ENCODE data around the gene MTHFSD. TPM values are rescaled to one million over a fixed set of nuclear protein-coding genes. Genes with fewer than 3 reads are reported as not detected.

MTHFSD gene
- total and polyA plus RNA-seq, 10 of the 15 experiments (the other 5 are each of a cell fraction or from before 2014, with no cell fraction given): 2.2 to 24.5 (median 18.1) TPM

DNA sequence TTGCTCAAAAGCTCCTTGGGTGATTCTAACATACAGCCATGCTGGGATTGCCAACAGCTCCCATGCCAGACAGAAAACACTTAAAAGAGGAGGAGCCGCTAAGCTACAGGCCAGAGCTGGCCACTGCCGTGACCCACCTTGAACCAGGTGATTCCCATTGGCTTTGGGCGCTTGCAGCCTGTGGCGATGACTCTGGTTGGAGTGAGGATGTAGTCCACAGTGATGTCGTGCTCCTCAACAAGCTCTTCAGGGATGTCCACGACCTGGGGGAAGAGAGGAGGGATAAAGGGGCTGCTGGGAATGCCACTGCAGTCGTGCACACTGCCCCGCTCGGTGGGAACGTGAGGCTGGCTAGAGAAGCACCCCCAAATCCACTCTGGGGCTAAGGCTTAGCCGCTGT lies 13.5 kb downstream of the MTHFSD start (continued):
- TF ChIP-seq, protein P1, sequence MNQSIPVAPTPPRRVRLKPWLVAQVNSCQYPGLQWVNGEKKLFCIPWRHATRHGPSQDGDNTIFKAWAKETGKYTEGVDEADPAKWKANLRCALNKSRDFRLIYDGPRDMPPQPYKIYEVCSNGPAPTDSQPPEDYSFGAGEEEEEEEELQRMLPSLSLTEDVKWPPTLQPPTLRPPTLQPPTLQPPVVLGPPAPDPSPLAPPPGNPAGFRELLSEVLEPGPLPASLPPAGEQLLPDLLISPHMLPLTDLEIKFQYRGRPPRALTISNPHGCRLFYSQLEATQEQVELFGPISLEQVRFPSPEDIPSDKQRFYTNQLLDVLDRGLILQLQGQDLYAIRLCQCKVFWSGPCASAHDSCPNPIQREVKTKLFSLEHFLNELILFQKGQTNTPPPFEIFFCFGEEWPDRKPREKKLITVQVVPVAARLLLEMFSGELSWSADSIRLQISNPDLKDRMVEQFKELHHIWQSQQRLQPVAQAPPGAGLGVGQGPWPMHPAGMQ (IDR thresholded peaks at IDR 0.05; ENCODE audit: borderline replicate concordance): no peak
- TF ChIP-seq ETV6 (conservative IDR thresholded peaks at IDR 0.05 in 1 of 2, IDR thresholded peaks at IDR 0.05 in 1 of 2; ENCODE audit: borderline replicate concordance in 1 of 2, low read depth in 1 of 2) (no peak), KDM1A (IDR thresholded peaks at IDR 0.05; ENCODE audit: borderline replicate concordance) (no peak), BACH1 (IDR thresholded peaks at IDR 0.05; ENCODE audit: borderline replicate concordance) (no peak)

DNA sequence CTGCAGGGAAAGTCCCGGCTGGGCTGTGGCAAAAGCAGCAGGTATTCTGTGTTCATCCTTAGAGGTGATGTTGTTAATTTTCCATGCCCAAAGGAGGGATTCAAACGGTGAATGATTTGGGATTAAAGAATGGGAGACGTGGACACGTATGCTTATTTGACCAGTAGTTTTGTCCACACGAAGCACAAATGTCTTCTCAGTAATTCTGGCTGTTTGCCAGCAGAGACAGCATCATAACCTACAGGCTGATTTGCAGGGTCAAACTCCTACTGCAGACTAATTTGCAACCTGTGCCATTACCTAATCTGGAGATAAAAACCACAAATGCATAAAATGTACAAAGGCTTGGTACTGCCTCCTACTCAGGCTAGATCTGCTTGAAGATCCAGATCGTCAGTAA lies 14.1 kb downstream of the MTHFSD start:
- 76% methylated on average over 6 of the region's 6 CpGs for WGBS (ENCODE audit: insufficient coverage, insufficient replicate concordance, low lambda C conversion rate, missing lambda C conversion rate)
- DNase-seq (ENCODE audit: low read depth, low spot score): no peak
- TF ChIP-seq RUNX3 (IDR thresholded peaks at IDR 0.05; ENCODE audit: low read length) (no peak), NR2C1 (IDR thresholded peaks at IDR 0.05) (no peak), CBFB (IDR thresholded peaks at IDR 0.05; ENCODE audit: low read depth) (no peak), NFYA (IDR thresholded peaks at IDR 0.05; ENCODE audit: borderline replicate concordance, low read depth, low read length) (no peak), FOXK2 (IDR thresholded peaks at IDR 0.05) (no peak), SMC3 (IDR thresholded peaks at IDR 0.05; ENCODE audit: borderline replicate concordance, low read length) (no peak), EED (IDR thresholded peaks at IDR 0.05; ENCODE audit: low read depth) (no peak), BACH1 (IDR thresholded peaks at IDR 0.05; ENCODE audit: borderline replicate concordance) (no peak), CHD4 (IDR thresholded peaks at IDR 0.05) (no peak), EP300 (IDR thresholded peaks at IDR 0.05; ENCODE audit: borderline replicate concordance in 1 of 2, control insufficient read depth in 1 of 2, low read depth in 2 of 2, low read length in 2 of 2) (no peak), HCFC1 (IDR thresholded peaks at IDR 0.05; ENCODE audit: low read length) (no peak)
- TF ChIP-seq, protein P2, sequence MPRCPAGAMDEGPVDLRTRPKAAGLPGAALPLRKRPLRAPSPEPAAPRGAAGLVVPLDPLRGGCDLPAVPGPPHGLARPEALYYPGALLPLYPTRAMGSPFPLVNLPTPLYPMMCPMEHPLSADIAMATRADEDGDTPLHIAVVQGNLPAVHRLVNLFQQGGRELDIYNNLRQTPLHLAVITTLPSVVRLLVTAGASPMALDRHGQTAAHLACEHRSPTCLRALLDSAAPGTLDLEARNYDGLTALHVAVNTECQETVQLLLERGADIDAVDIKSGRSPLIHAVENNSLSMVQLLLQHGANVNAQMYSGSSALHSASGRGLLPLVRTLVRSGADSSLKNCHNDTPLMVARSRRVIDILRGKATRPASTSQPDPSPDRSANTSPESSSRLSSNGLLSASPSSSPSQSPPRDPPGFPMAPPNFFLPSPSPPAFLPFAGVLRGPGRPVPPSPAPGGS (IDR thresholded peaks at IDR 0.05; ENCODE audit: borderline replicate concordance, insufficient read depth, low read depth, low read length, poor library complexity, severe bottlenecking): no peak
- TF ChIP-seq, protein P3, sequence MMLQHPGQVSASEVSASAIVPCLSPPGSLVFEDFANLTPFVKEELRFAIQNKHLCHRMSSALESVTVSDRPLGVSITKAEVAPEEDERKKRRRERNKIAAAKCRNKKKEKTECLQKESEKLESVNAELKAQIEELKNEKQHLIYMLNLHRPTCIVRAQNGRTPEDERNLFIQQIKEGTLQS (IDR thresholded peaks at IDR 0.05; ENCODE audit: borderline replicate concordance, extremely low read depth, low read depth, low read length): no peak
- TF ChIP-seq, protein P4, sequence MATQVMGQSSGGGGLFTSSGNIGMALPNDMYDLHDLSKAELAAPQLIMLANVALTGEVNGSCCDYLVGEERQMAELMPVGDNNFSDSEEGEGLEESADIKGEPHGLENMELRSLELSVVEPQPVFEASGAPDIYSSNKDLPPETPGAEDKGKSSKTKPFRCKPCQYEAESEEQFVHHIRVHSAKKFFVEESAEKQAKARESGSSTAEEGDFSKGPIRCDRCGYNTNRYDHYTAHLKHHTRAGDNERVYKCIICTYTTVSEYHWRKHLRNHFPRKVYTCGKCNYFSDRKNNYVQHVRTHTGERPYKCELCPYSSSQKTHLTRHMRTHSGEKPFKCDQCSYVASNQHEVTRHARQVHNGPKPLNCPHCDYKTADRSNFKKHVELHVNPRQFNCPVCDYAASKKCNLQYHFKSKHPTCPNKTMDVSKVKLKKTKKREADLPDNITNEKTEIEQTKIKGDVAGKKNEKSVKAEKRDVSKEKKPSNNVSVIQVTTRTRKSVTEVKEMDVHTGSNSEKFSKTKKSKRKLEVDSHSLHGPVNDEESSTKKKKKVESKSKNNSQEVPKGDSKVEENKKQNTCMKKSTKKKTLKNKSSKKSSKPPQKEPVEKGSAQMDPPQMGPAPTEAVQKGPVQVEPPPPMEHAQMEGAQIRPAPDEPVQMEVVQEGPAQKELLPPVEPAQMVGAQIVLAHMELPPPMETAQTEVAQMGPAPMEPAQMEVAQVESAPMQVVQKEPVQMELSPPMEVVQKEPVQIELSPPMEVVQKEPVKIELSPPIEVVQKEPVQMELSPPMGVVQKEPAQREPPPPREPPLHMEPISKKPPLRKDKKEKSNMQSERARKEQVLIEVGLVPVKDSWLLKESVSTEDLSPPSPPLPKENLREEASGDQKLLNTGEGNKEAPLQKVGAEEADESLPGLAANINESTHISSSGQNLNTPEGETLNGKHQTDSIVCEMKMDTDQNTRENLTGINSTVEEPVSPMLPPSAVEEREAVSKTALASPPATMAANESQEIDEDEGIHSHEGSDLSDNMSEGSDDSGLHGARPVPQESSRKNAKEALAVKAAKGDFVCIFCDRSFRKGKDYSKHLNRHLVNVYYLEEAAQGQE (IDR thresholded peaks at IDR 0.05; ENCODE audit: low read depth, low read length): no peak

More for the DNA sequence above, 14.1 kb downstream of the MTHFSD start:
- Histone ChIP-seq H3K27me3 (replicated peaks in 1 of 2; ENCODE audit: control insufficient read depth in 2 of 2, insufficient read depth in 2 of 2, low read length in 1 of 2) (no peaks in the 10 kb centered on the region), H3K9me3 (replicated peaks; ENCODE audit: control insufficient read depth, insufficient read depth, low read length) (no peaks in the 10 kb centered on the region), H2AFZ (ENCODE audit: control insufficient read depth, low read depth, low read length) (no peak overlapping the region), H3K4me2 (ENCODE audit: control insufficient read depth, insufficient read depth) (no peak overlapping the region), H3K4me1 (ENCODE audit: control insufficient read depth, insufficient read depth, low read length) (no peaks in the 10 kb centered on the region), H3K36me3 (ENCODE audit: control insufficient read depth in 2 of 2, insufficient read depth in 2 of 2, low read length in 1 of 2) (peaks cover 5 to 18% of the 10 kb centered on the region in 2 experiments), H3K4me3 (no peak overlapping the region), H3K27ac (ENCODE audit: control insufficient read depth, insufficient read depth) (no peak overlapping the region), H4K20me1 (ENCODE audit: control insufficient read depth, insufficient read depth) (no peaks in the 10 kb centered on the region), H3K9ac (ENCODE audit: control insufficient read depth, insufficient read depth, low read length) (no peak overlapping the region), H3K79me2 (ENCODE audit: control insufficient read depth, insufficient read depth, low read length) (no peaks in the 10 kb centered on the region)
- ChIA-PET SMC1A (ENCODE audit: uncharacterized antibody, unreplicated experiment) (no interaction called here), POLR2A (no interaction called here), CTCF (no interaction called here), RAD21 (ENCODE audit: unreplicated experiment) (no interaction called here)
- ATAC-seq (no peak), FAIRE-seq (no peak)
- intact Hi-C loops (cut with micrococcal nuclease; ENCODE audit: unreplicated experiment): no loop called here
- no TSS peak for BruUV-seq (replicated peaks)
- in situ Hi-C loops (cut with MboI): no loop called here

Measured in GM12878 (cell line).